ENCODE measurements around the gene KAZN.

KAZN gene

DNA sequence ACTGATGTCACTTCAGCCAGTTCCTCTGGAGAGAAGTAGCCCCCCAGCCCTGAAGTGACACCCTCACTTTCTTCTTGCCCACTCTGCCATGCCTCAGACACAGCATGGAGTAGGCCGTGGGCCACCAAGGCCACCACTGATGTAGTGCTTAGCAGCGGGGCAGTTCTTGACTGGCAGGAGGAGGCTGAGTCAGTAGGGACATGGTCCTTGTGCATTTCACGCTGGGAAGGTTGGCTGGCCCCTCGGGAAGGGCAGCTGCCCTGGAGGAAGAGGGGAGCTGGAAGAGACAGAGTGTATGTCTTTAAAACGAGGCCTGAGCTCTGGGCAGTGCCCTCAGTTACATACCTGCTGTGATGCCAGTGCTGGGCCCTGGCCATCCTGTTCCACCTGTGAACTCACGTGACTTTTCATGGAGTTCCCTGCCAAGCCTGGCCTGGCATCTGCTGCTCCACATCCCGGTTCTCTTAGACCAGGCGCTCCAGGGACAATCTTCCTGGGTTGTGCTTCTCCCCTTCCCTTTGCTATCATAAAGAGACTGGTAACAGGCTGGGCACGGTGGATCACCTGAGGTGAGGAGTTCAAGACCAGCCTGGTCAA is 396.5 kb downstream of the KAZN start (continued):
- TF ChIP-seq, protein P1, sequence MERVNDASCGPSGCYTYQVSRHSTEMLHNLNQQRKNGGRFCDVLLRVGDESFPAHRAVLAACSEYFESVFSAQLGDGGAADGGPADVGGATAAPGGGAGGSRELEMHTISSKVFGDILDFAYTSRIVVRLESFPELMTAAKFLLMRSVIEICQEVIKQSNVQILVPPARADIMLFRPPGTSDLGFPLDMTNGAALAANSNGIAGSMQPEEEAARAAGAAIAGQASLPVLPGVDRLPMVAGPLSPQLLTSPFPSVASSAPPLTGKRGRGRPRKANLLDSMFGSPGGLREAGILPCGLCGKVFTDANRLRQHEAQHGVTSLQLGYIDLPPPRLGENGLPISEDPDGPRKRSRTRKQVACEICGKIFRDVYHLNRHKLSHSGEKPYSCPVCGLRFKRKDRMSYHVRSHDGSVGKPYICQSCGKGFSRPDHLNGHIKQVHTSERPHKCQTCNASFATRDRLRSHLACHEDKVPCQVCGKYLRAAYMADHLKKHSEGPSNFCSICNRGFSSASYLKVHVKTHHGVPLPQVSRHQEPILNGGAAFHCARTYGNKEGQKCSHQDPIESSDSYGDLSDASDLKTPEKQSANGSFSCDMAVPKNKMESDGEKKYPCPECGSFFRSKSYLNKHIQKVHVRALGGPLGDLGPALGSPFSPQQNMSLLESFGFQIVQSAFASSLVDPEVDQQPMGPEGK (CRISPR knock-in tag; IDR thresholded peaks at IDR 0.05; ENCODE audit: borderline replicate concordance), result no peak
- no peak for TF ChIP-seq ZNF565 (CRISPR knock-in tag; conservative IDR thresholded peaks at IDR 0.05; ENCODE audit: low read depth)

- peak; percentile 75 for ATAC-seq
- TF ChIP-seq, protein P1 (CRISPR knock-in tag; IDR thresholded peaks at IDR 0.05; ENCODE audit: borderline replicate concordance), result no peak
- TF ChIP-seq ZNF8 (CRISPR knock-in tag; IDR thresholded peaks at IDR 0.05) (no peak), SNAI2 (CRISPR knock-in tag; IDR thresholded peaks at IDR 0.05) (no peak), POU6F1 (CRISPR knock-in tag; IDR thresholded peaks at IDR 0.05; ENCODE audit: borderline replicate concordance, low read depth) (no peak), GLIS3 (CRISPR knock-in tag; IDR thresholded peaks at IDR 0.05) (no peak), TOX (CRISPR knock-in tag; IDR thresholded peaks at IDR 0.05; ENCODE audit: borderline replicate concordance) (no peak), ISL1 (CRISPR knock-in tag; IDR thresholded peaks at IDR 0.05) (no peak), ZC3H10 (CRISPR knock-in tag; IDR thresholded peaks at IDR 0.05) (no peak)
- TF ChIP-seq, protein P2, sequence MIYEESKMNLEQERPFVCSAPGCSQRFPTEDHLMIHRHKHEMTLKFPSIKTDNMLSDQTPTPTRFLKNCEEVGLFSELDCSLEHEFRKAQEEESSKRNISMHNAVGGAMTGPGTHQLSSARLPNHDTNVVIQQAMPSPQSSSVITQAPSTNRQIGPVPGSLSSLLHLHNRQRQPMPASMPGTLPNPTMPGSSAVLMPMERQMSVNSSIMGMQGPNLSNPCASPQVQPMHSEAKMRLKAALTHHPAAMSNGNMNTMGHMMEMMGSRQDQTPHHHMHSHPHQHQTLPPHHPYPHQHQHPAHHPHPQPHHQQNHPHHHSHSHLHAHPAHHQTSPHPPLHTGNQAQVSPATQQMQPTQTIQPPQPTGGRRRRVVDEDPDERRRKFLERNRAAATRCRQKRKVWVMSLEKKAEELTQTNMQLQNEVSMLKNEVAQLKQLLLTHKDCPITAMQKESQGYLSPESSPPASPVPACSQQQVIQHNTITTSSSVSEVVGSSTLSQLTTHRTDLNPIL (CRISPR knock-in tag; IDR thresholded peaks at IDR 0.05; ENCODE audit: low read depth), result no peak
Observed at GRCh38 chr1:14996133-14997050, 397.9 kb downstream of the KAZN start.

DNA sequence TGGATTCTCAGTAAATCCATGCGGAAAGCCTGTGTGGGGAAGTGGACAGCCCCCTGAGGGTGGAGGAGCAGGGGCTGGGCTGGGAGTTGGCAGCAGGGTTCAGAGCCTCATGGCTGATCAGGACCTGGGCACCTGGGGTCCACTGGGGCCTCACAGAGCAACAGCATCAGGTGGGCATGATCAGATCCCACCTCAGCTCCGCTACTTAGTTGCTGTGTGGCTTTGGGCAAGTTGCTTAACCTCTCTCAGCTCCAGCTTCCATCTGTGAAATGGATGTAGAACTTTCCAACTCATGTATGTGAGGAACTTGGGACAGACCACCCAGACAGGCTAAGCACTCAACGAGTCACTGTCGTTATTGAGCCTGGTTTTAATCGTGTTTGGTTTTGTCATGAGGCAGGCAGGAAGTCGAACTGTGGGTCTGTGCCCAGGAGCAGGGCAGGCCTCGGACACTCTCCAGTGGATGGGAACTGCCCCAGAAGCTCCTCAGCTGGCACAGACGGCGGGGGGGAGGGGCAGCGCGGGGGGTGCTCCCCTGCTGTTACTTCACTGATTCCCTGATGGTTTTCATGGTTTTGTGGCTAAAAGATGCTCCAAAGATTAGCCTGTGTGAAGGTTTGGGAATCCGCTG is 399.3 kb downstream of the KAZN start:
- no peak for ATAC-seq
- TF ChIP-seq ZC3H10 (CRISPR knock-in tag; IDR thresholded peaks at IDR 0.05) (no peak), ESRRG (CRISPR knock-in tag; IDR thresholded peaks at IDR 0.05) (no peak), ARNTL (CRISPR knock-in tag; IDR thresholded peaks at IDR 0.05; ENCODE audit: borderline replicate concordance, low read depth) (no peak), POU6F1 (CRISPR knock-in tag; IDR thresholded peaks at IDR 0.05; ENCODE audit: borderline replicate concordance, low read depth) (no peak), OSR1 (CRISPR knock-in tag; IDR thresholded peaks at IDR 0.05) (no peak), CSDC2 (CRISPR knock-in tag; IDR thresholded peaks at IDR 0.05) (no peak), ZFP30 (CRISPR knock-in tag; IDR thresholded peaks at IDR 0.05) (no peak), TCF4 (CRISPR knock-in tag; IDR thresholded peaks at IDR 0.05; ENCODE audit: borderline replicate concordance) (no peak), SNAI2 (CRISPR knock-in tag; IDR thresholded peaks at IDR 0.05) (no peak), GLIS3 (CRISPR knock-in tag; IDR thresholded peaks at IDR 0.05) (no peak), PPARA (CRISPR knock-in tag; IDR thresholded peaks at IDR 0.05; ENCODE audit: borderline replicate concordance) (no peak), RARB (CRISPR knock-in tag; IDR thresholded peaks at IDR 0.05) (no peak), ZNF565 (CRISPR knock-in tag; conservative IDR thresholded peaks at IDR 0.05; ENCODE audit: low read depth) (no peak), ZNF8 (CRISPR knock-in tag; IDR thresholded peaks at IDR 0.05) (no peak)
- TF ChIP-seq, protein P1 (CRISPR knock-in tag; IDR thresholded peaks at IDR 0.05; ENCODE audit: borderline replicate concordance), result no peak
- TF ChIP-seq, protein P3, sequence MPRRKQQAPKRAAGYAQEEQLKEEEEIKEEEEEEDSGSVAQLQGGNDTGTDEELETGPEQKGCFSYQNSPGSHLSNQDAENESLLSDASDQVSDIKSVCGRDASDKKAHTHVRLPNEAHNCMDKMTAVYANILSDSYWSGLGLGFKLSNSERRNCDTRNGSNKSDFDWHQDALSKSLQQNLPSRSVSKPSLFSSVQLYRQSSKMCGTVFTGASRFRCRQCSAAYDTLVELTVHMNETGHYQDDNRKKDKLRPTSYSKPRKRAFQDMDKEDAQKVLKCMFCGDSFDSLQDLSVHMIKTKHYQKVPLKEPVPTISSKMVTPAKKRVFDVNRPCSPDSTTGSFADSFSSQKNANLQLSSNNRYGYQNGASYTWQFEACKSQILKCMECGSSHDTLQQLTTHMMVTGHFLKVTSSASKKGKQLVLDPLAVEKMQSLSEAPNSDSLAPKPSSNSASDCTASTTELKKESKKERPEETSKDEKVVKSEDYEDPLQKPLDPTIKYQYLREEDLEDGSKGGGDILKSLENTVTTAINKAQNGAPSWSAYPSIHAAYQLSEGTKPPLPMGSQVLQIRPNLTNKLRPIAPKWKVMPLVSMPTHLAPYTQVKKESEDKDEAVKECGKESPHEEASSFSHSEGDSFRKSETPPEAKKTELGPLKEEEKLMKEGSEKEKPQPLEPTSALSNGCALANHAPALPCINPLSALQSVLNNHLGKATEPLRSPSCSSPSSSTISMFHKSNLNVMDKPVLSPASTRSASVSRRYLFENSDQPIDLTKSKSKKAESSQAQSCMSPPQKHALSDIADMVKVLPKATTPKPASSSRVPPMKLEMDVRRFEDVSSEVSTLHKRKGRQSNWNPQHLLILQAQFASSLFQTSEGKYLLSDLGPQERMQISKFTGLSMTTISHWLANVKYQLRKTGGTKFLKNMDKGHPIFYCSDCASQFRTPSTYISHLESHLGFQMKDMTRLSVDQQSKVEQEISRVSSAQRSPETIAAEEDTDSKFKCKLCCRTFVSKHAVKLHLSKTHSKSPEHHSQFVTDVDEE (CRISPR knock-in tag; IDR thresholded peaks at IDR 0.05), result no peak
